ENCODE results near the gene PLG.
"Not testable (repeated sequence)": the region's sequence is repeated elsewhere in the genome, so short reads cannot be mapped to it uniquely, and the experiment has no call there.

The PLG gene

DNA sequence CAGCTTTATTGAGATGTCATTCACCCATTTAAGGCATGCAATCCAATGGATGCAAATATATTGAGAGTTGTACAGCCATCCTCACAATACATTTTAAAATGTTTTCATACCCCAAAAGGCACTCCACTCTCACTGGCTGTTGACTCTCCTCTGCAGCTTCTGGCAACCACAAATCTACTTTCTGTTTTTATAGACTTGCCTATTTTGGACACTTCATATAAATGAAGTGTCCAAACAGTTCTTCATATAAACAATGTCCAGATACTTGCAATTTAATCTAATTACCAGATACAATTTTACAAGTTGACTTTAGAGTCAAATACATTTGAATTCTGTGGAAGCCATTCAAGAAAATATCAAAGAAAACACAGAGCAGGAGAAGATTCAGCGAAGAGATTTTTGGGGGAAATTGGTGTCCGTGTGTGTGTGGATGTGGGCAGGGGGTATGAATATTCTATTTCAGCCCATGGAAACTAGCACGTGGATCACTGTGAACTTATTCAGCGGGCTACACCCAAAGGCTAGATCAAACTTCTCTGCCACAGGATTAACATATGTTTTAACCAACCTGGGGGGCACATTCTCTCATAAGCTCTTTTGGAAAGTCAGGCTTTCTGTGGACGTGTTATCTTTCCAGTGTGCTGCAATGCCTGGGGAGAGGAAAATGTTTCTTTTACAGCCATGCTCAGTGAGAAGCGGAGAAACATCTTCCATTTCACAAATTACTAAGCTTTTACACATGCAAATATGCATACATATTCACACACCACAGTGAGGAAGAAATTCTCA, 73.9 kb downstream of the PLG start:
- DNase-seq (ENCODE audit: low read depth in 3 of 3) = no peak

DNA sequence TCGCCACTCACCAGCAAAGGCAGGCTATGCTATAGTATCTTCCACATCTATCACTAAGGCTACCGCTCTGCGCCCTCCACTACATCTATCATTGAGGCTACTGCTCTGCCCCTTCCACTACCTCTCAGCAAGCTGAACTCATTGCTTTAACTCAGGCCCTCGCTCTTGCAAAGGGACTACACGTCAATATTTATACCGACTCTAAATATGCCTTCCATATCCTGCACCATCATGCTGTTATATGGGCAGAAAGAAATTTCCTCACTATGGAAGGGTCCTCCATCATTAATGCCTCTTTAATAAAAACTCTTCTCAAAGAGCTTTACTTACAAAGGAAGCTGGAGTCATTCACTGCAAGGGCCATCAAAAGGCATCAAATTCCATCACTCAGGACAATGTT, 77.1 kb downstream of the PLG start:
- DNase-seq (ENCODE audit: low read depth in 3 of 3) = not testable (repeated sequence)

DNA sequence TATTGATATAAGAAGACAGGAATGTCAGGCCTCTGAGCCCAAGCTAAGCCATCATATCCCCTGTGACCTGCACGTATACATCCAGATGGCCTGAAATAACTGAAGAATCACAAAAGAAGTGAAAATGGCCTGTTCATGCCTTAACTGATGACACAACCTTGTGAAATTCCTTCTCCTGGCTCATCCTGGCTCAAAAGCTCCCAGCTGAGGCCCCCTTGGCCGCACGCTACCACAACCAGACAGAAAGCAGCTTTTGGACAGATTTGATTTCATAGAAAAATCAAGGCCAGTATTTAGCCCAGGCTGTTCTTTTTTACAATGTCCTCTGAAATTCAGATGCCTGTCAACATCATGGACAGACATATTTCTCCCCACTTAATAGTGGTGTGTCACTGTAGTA, 78.6 kb downstream of the PLG start:
- not testable (repeated sequence) for DNase-seq (ENCODE audit: low read depth in 3 of 3)

DNA sequence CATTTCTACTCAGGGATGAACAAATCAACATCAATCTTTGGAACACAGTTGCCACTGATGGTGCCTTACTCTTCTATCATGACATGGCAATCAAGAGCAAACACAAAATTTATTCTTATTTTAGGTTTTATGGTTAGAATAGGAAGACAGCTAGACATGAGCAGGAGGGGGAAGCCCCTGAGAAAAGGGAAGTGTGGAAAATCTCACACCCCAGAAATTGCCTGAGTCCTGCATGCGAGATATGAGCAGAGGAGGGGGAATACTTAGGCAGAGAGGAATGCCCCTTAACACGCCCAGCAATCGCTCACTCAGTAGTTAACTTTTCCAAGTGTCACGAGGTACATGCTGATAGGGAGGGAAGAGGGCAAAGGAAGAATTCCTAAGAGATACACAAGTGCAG, 79.3 kb downstream of the PLG start:
- no peak for DNase-seq (ENCODE audit: low read depth in 3 of 3)

DNA sequence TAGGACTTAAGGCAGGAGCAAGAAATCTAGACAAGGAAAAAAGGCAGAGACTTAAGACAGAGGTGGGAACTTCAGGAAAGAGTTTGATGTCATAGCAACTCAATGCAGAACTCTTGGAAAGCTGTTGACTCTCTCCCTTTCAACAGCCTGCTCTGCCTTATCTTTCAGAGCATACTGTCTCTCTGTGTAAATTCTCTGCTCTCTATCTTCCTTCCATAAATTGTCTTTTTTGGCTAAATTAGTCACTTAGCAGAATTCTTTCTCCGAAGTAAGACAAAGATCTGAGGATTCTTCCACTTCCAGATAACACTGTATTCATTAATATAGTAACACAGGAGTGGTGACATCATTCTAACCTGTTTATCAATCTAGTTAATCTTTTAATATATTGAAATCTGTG, 80.2 kb downstream of the PLG start:
- DNase-seq (ENCODE audit: low read depth in 3 of 3) = no peak

DNA sequence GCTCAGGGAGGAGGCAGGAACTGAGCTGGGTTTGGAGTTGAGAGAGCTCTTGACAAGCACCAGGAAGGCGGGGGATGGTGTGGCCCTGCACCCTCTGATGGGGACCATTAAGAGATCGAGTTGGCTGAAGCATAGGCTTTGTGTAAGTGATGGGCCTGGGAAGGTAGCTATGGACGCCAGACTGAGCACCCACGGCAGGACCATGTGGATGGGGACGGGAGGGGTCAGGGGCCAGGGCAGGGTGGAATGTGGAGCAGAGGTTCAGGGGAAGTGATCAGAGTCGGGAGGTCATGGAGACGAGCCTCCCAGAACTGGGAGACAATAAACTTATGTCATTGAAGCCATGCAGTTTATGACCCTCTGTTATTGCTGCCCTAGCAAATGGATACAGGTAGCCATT, 81.7 kb downstream of the PLG start:
- DNase-seq (ENCODE audit: low read depth in 3 of 3) = no peak

DNA sequence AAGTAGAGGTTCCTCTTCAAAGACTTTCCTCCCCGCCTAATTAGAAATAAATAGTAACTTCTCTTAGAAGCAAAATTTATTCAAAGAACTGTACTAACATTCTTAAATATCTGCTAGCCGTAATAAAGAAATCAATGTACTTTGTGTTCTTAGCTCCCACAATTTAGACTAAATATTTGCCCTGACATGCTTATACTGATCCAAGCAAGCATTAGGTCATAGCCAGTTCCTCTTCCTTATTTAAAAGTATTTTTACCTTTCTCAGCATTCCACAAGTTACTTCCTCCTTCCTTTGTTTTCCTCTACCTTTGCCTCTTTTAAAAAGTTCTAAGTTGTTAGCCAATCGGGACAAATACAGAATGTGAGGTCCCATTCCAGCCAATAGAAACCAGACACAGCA, 86.1 kb downstream of the PLG start:
- not testable (repeated sequence) for DNase-seq (ENCODE audit: low read depth in 3 of 3)

DNA sequence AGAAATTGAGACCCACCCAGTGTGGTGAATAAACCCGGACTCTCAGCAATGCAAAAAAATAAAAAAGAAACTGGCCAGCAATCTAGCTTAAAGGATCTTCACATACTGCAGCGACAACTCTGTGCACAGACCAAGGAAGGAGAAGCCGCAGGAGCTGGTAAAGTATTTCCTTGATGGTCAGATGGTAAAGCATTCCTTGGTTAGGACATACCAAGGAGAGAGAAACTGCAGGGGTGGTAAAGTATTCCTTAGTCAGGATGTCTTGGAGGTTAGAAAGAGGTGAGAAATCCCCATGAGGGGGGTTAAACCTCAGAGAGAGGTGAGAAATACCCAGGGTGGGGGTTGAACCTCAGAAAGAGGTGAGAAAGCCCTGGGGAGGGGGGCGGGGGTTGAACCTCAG, 86.8 kb downstream of the PLG start:
- no peak for DNase-seq (ENCODE audit: low read depth in 3 of 3)

DNA sequence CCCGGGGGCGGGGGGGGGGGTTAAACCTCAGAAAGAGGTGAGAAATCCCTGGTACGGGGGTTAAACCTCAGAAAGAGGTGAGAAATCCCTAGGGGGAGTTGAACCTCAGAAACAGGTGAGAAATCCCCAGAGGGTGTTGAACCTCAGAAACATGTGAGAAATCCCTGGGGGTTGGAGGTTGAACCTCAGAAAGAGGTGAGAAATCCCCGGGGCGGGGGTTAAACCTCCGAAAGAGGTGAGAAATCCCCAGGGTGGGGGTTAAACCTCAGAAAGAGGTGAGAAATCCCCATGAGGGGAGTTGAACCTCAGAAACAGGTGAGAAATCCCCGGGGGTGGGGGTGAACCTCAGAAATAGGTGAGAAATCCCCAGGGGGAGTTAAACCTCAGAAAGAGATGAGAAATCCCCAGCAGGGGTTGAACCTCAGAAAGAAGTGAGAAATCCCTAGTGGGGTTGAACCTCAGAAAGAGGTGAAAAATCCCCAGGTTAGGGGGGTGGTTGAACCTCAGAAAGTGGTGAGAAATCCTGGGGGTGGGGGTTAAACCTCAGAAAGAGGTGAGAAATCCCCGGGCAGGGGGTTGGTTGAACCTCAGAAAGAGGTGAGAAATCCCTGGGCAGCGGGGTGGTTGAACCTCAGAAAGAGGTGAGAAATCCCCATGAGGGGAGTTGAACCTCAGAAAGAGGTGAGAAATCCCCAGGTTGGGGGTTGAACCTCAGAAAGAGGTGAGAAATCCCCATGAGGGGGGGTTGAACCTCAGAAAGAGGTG, 87.4 kb downstream of the PLG start:
- no peak for DNase-seq (ENCODE audit: low read depth in 3 of 3)

DNA sequence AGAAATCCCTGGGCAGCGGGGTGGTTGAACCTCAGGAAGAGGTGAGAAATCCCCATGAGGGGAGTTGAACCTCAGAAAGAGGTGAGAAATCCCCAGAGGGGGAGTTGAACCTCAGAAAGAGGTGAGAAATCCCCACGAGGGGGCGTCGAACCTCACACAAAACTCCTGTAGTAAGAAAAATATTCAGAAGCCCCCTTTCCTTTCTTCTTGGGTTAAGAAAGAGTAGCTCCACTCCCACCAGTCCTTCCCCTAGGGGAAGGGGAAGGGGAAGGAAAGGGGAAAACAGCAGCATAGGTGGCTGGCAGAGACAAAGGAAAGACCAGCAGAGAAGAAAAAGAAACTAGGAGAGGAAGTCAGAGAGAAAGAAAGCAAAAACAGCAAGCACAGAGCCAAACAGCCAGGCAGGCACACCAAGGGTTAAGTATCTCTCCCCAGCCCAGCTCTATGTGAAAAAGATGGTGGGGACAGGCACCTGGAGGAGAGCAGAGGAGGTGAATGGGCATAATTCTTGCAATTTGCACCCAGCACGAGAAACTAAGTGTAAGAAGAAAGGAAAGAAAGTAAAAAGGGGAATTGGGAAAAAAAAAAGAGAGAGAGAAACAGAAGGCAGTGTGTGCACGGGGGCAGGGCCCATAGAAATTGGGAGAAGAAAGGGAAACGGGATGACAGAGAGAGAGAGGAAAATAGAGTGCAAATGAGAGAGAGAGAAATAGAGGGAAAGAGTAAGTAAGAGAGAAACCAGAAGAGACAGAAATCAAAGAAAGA, 88.2 kb downstream of the PLG start:
- DNase-seq (ENCODE audit: low read depth in 3 of 3) = no peak

DNA sequence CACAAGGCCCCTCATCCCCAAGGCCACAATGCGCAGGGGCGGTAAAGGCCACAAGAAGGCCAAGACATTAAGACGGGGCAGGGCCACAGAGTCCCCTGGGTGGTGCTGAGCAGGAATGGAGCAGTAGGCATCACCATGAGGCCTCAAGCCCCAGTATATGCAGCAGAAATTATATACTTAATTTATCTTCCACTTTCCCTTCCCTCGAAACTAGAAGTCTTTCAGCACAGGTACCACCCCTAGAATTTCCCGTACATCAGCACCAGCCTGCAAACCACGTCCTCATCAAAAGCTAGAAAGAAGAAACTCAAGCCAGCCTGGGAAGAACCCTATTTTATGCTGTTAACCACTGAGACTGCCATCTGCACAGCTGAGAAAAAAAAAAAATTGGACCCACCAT, 89.4 kb downstream of the PLG start:
- no peak for DNase-seq (ENCODE audit: low read depth in 3 of 3)

DNA sequence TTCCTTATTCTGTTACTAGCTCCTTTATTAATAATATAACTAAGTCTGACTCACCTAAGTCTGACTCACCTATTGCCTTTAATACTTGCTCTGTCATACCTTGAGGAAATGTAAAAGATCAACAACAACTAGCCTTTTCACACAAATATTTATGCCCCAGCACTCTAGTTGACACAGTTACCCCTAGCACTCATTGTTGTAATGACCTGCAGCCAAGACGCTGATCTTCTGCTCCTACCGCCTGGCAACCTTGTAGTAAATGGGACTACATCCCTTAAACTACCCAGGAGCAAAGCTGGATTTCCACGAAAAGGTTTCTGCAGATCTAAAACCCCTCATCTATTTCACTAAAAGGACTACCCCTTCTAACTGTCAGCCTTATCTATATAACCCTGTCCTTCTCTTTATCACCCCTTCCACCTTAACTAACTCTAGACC, 90.0 kb downstream of the PLG start:
- no peak for DNase-seq (ENCODE audit: low read depth in 3 of 3)

DNA sequence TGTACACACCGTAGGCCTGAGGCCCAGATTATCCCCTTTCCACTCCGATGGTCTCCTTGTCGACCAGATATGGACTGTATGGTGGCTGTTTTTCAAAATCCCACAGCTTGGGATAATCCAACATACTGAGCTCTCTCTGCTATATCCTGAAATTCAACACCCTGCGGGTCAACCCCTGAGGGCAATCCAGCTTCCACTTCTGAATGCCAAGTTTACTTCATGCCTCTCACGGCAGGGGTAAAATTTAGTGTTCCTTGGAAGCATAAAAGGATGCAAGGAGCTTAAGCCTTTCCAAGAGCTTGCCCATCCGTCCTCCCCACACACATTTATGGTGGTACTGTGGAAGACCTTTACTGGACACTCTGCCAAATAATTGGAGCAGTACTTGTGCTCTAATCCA, 90.7 kb downstream of the PLG start:
- no peak for DNase-seq (ENCODE audit: low read depth in 3 of 3)

DNA sequence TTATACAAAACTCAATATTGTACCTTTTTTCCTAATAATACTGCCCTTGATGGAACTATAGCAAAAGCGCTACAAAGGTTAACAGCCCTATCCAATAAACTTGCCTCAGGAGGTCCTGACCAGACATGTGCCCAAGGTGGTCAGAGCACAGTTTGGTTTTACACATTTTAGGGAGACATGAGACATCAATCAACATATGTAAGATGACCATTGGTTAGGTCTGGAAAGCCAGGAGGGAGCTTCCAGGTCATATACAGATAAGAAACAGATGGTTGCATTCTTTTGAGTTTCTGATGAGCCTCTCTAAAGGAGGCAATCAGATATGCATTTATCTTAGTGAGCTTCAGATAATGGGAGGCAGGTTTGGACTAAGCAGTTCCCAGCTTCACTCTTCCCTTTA, 91.6 kb downstream of the PLG start:
- DNase-seq (ENCODE audit: low read depth in 3 of 3) = no peak

DNA sequence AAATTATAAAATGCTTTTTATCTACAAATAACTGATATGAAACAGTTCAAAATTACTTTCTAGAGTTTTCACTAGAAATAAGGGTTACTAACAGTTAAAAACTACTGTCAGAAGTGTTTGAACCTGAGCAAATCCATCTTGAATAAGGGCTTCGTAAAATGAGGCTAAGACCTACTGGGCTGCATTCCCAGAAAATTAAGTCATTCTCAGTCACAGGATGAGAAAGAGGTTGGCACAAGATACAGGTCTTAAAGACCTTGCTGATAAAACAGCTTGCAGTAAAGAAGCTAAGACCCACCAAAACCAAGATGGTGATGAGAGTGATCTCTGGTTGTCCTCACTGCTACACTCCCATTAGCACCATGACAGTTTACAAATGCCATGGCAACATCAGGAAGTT, 93.7 kb downstream of the PLG start:
- no peak for DNase-seq (ENCODE audit: low read depth in 3 of 3)

DNA sequence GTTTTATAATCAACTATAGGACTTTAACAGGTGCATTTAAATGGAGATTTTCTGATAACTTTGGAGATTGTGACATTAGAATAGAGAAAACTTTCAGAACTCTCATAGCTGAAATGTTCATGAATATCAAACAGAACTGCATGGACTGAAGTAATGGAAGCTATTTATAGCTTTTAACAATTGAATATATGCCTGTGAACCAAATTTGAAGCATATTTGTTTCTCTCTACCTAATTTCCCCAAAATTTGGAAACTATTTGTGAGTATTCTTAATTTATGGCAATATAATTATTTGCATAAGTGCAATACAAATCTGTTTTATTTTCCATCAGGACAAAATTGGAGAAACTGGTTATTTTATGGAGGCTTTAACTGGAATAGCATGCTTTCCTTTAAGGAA, 96.6 kb downstream of the PLG start:
- DNase-seq (ENCODE audit: low read depth in 3 of 3) = no peak

DNA sequence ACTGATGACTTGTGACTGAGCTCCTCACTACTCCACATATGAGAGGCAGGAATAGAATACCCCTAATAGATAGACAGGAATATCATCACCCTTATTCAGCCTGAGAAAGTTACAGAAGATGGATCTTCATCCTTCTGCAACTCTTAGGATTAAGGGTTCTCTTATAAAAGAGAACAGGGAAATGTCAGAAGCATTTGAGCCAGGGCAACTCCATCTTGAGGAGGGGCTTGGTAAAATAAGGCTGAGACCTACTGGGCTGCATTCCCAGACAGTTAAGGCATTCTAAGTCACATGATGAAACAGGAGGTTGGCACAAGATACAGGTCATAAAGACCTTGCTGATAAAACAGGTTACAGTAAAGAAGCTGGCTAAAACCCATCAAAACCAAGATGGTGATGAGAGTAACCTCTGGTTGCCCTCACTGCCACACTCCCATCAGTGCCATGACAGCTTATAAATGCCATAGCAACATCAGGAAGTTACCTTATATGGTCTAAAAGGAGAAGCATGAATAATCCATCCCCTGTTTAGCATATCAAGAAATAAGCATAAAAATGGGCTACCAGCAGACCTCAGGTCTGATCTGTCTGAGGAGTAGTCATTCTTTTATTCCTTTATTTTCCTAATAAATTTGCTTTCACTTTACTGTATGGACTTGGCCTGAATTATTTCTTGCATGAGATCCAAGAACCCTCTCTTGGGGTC, 97.9 kb downstream of the PLG start:
- DNase-seq (ENCODE audit: low read depth in 3 of 3) = no peak

DNA sequence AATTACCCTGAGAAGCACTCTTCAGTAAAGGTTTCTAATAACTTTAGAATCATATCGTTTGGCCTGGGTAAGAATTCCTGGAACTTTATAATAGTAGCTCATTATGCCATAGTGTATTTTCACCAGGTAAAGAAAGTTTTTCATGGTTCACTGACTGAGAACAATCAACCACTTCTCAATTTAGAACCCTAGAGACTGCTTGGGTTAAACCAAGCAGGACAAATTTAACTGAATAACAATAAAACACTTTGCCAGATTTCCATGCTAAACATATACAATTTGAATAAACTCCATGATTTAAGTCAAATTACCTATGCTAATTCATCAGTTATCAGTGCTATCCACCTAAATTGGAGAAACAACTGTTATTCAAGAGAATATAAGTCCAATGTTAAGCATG, 99.4 kb downstream of the PLG start:
- no peak for DNase-seq (ENCODE audit: low read depth in 3 of 3)

DNA sequence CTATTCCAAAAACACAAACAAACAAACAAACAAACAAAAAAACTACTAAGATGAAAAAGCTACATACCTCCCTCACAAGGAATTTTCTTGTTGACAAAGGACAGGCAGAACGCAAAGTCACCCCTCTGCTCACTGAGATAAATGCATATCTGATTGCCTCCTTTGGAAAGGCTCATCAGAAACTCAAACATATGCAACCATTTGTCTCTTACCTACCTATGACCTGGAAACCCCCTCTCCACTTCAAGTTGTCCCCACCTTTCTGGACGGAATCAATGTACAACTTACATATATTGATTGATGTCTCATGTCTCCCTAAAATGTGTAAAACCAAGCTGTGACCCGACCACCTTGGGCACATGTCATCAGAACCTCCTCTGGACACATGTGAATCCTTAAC, 100.0 kb downstream of the PLG start:
- DNase-seq (ENCODE audit: low read depth in 3 of 3) = not testable (repeated sequence)

All from stimulated activated CD4-positive, alpha-beta T cell treated with anti-CD3 and anti-CD28 coated beads, TNF-alpha, amount 100 ng/mL, for 4 hours (primary cell).